Retina (tissue), 1 donor: ENCODE data around the gene NRG2.

Experiments
- DNase-seq: peaks from one replicate; pipeline ENCODE4 v3.0.0-alpha.2; 2016

NRG2 gene

DNA sequence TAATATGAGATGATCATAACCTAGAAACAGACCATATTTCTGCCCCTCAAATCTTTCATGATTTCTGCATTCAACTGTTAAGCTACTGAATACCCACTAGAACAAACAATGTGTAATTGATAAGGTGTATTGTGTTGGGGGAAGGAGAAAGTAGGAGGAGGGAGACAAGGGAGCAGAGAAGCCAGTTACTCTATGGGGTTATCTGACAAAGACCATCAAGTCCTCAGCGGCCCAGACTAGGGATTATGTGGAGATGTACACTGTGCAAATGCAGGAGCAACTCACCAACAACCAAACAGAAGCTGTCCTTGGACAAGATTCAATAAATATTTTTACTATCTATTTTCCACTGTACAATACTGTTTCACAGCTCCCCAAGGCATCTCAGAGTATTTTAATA is 2.7 kb downstream of the NRG2 start:
- DNase-seq, result no peak

DNA sequence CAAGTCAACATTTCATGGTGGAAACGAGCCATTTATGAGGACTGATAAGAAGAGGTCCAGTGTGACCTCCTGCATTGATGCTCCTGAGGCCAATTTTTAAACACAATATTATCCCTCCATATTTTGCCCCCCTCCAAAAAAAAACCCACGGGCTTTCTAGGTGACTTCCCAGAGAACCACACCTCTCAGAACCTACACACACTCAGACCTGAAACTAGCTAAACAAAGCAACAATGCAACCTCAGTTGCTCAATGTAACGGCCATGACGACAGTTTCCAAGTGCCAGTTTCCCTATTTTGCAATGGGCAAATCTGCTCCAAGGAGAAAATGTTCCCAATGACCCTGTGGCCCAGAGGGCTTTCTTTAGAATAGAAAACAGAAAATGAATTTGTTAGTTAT is 3.5 kb downstream of the NRG2 start:
- DNase-seq, result no peak

- peak; percentile 23 for DNase-seq
These were observed 4.6 kb downstream of the NRG2 start for GRCh38 chr5:140038373-140038957.

DNA sequence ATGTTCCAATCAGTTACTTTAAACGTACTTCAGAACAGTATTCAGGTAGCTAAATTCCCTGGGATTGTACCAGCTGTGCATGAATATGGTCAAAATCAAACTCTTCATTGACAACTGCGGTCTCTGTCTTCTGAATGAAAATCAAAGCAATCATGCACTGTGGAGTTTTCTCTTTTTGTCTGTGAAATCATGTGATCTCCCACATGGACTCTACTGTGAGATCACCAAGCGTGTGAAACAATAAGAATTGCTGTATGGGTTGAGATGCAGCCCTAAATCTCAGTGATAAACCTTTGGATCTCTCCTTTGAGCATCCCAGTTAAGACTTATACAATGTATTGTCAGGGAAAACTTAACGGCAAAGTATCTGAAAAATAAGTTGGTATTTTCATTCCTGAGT is 6.1 kb downstream of the NRG2 start:
- DNase-seq, result no peak

DNA sequence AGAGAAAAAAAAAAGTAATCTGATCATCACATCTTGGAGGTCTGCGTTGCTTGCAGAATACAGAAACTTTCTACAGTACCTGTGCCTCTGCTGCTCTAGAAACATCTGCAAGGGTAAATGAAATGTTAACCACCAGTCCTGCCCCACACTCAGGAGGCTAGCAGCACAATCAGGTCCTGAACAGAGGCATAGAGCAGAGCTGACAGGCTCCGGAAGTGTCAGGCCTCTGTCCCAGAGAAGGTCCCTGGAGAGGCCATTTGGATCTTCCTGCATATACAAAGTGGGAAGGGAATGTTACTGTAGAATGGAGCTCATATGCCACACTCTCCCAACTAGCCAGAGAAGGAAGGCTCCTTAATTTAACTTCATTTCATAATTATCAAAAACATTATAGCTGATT is 7.2 kb downstream of the NRG2 start:
- DNase-seq, result no peak

DNA sequence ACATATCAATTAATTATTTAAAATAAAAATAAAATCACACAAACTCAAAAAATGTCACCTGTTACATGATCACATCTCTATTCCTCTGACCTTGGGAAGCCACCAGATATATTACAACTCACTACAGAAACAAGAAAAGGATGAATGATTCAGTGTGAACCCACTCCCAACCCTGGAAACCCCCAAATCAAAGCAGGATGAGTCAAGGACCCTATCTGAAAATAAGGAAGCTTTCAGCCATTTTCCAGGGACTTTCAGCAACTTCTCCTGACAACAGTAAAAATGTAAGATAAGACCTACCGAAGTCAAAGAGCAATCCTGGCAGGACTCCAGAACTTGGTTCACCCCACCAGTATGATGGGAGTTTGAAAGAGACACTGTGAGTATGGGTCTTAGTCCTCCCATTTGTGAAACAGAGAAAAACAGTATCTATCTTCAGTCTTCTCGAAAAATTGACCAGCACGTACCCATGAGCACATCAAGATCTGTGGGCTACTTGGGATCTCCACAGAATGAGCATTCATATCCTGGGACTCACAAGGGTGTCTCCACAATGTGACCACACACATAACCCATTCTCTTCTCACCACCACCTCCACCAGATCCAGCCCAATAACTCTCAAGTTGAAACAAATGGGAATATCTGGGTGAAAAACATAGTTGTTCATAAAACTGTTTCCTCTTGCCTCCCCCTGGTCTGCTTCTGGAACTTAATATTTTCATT is 9.9 kb downstream of the NRG2 start:
- no peak for DNase-seq

- no peak for DNase-seq
These were observed 10.8 kb downstream of the NRG2 start for GRCh38 chr5:140032296-140032695.

DNA sequence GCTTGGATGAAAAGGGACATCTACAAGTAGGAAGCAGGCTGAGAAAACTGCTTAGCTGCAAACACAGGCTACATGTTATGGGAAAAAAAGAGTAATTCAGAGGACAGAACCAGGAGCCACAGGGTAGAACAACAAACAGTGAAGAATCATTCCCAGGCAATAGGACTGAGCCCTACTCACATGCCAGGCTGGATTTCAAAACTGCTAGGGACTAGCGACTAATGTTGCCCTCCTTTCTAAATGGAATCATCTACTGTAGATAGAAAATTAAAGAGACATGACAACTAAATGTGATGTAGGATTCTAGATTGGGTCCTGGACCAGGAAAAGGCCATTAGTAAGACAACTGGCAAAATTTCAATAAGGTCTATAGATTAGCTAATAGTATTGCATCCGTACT is 15.3 kb downstream of the NRG2 start:
- DNase-seq, result no peak

DNA sequence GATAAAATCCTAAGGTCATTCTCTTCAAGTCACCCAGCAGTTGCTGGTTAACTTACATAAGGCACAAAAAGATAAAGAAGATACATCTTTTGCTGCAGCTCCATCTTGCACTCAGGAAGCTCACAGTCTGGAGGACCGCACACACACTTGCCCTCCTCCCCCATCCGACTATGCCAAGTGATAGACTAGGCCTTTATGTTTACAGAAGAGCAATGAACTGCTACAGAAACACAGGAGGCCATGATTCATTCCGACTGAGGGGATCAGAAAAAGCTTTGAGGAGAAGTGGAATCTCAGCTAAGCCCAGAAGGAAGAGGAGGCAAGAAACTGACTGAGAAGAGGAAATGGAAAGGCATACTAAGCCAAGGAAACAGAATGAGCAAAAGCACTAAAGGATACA is 17.4 kb downstream of the NRG2 start:
- no peak for DNase-seq

- DNase-seq, result no peak
These were observed 18.2 kb downstream of the NRG2 start for GRCh38 chr5:140024928-140025327.

DNA sequence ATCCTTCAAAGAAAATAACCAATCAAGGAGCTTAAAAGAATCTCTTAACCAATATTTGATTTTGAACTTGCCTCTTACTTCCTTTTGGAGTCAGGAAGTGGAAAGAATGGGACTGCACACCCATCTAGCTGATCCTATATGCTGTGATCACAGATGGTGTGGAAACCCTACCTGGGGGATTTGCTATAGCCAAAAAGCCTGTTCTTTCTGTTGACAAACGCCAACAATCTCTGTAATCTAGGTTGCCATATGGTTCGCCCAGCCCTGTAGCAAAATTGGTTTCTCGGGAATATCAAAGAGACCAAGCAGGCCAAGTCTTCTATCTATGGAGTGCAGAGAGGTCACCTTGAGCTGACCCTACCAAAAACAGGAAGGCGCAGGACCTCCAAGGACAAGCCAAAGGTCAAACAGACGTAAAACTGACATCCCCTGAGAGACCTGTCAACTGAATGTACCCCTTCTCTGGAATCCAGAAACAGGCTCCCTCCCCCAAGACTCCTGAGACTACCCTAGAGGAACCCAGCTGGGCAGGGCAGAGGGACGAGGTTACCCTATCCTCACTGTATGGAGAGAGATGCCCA is 19.4 kb downstream of the NRG2 start:
- no peak for DNase-seq

DNA sequence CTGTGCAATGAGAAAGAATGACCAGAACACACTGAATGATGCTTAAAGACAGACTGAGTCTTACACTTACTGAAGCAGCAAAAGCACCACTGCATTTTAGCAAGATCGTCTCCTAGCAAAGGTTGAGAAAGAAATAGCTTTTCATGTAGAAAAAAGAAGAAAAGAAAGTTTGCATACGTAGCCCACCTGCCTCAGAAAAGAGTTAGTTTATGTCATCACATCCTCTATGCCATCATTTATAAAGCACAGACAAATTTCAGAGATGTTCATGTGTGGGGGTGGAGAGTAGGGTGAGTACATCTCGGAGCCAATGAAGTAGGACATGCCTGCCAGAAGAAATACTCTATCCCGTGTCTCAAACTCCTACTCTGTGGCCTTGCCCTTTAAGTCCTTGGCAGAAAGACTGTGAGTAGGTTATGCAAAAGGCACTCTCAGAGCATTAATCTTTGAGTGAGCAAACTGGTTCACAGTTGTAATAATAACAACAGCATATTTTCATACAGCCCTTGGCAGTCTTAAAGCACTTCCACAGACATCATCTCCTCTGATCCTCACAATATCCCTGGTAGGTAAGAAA is 22.4 kb downstream of the NRG2 start:
- DNase-seq, result no peak

DNA sequence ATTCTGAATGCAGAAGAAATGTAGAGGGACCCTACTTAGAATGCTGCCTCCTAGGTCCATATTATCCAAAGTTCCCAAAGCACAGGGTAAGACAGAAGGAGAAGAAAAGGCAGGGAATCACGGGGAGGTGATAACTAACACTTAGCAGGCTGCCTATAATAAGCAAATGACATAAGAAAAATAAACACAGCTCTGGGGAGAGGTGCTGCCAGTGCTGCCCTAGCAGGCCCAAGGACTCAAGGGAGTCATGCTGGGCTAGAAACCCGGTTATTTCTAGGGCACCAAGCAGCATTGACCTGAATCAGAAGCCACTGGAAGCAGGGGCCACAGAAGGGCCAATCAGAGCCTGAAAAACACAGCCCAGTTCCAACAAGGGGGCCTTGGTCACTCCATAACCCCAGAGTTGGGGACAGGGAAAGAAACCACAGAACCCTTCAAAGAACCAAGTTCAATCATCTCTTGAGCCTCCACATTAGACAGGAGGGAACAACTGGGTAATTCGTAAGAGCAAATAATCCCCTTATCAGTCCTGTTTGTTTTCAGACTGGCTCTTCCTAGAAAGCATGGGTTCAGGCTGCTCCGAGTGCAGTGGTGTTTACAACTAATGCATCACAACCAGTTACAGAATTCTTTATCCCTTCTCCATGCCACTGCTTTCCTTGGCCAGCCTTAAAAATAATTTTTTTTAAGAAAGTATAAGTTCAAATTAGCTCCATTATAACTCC is 24.0 kb downstream of the NRG2 start:
- DNase-seq, result no peak

GRCh38 chr5:140018517-140018916 is 24.6 kb downstream of the NRG2 start:
- DNase-seq, result no peak

GRCh38 chr5:140018096-140018481 is 25.0 kb downstream of the NRG2 start:
- no peak for DNase-seq

DNA sequence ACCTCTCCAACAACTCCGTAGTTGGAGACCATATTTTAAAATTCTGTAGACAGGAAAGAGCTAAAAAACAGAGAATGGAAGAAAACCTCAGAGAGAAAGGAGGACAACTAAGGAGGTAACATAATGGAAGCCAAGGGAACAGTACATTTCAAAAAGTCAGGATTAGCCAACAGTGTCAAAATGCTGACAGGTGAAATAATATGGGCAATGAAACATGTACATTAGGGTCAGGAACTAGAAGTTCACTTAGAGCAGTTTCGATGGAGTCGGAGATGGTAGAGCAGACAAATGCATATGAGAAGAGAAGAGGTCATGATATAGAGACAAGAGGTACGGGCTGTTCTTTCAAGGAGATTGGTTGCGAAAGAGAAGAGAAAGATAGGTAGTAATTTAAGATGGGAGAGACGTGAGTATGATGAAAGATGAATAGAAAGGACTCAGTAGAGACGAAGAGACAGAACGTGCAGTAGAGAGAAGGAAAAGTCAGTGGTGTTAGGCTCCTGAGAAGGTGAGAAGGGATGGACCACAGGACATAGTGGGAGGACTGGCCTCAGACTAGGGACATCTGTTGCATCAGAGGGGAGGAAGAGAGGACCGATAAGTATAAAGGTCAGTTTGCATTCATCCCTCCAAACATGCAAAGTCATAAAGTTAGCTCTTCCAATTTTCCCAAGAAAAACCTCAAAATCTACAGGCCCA is 25.6 kb downstream of the NRG2 start:
- no peak for DNase-seq

GRCh38 chr5:140015706-140016105 is 27.4 kb downstream of the NRG2 start:
- DNase-seq, result no peak

DNA sequence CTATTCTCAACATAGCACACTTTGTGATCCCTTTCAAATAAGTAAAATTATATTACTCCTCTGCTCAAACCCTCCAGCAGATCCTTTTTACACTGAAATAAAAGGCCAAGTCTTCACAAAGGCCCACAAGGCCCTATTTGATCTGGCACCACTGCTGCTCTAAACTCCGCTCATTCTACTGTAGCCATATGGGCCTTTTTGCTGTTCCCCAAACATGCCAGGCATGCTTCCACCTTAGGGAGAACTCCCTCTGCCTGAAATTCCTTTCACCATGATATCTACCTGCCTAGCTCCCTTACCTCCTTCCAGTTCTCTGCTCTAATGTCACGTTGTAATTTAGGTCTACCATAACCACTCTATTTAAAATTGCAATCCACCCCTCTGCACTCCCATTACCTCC is 28.3 kb downstream of the NRG2 start:
- no peak for DNase-seq

DNA sequence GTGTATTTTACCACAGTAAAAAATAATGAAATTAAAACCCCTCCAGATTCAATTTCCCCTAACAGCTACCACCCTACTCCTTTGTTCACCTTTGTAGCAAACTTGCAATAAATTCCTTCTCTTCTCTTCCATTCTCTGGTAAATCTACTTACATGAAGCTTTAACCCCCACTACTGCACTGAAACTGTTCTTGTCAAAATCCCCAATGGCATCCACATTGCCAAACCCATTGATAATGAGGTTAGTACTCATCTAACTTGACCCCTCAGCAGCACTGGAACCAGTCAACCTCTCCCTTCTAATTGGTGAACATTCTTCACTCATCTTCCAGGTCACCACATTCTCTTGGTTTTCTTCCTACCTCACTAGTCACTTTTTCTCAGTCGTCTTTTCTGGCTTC is 29.6 kb downstream of the NRG2 start:
- no peak for DNase-seq

GRCh38 chr5:140012443-140012842 is 30.7 kb downstream of the NRG2 start:
- DNase-seq, result no peak

- DNase-seq, result no peak
These were observed 31.7 kb downstream of the NRG2 start for GRCh38 chr5:140011297-140011802.

DNA sequence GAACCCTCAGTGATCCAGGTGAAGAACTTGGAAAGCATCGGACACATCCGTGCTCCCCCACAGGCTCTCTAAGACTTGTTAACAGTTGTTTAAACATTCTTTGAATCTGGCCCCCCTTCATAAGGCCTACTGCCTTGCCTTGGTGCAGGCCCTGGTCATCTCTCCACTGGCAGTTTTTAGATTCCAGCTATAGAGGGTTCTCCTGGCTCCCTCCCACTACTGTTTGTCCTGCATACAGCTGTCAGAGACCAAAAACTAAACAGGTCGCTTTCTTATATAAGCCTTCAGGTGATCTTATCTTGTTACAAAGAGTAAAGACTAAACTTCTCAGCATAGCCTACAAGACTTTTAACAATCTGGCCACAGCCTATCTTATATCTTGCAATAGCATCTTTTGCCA is 32.3 kb downstream of the NRG2 start:
- no peak for DNase-seq

GRCh38 chr5:140007311-140007710 is 35.8 kb downstream of the NRG2 start:
- no peak for DNase-seq
